ENCODE data around the gene CAMP. TPM values are rescaled to one million over a fixed set of nuclear protein-coding genes. Genes with fewer than 3 reads are reported as not detected.

Gene CAMP
- total and polyA plus RNA-seq, 2 of the 13 experiments (the other 11 are each of a cell fraction or from before 2014, with no cell fraction given): not detected

DNA sequence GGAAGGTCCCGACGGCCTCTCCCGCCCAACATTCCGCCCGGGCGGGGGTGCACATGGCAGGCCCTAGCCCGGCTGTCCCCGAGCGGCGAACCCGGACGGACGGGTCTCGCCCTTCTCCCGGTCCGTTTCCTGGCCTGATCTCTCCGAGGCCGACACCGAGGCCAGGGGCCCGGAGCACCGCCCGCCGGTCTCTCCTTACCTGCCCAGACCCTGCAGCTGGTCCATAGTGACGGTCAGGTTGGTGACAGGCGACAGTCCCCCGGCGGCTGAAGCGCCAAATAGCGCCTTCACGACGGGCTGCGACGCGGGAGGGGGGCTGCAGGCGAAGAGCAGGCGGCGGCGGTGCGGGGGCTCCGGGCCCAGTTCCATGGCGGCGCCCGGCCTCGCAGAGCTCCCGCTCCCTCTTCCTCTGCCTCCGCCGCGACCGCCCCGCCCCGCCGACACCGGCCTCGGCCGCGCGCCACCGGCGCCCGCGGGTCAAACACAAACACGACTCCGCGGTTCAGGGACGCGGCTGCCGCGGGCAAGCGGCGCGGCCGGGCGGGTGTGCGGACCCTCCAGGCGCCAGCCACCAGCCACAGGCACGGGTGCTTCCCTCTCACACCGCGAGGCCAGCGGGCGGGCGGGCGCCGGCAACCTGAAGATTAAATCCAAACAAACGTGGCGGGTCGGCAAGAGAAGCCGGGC lies 35.6 kb upstream of the CAMP start (continued):
- no peak; the same call in 1 of the 2 replicates for TF ChIP-seq ZNF784 (CRISPR knock-in tag; IDR thresholded peaks at IDR 0.05; ENCODE audit: borderline replicate concordance)
- TF ChIP-seq ZSCAN22 (CRISPR knock-in tag; IDR thresholded peaks at IDR 0.05): no peak
- no peak for TF ChIP-seq ZNF841 (CRISPR knock-in tag; IDR thresholded peaks at IDR 0.05; ENCODE audit: borderline replicate concordance)
- TF ChIP-seq SRSF4 (IDR thresholded peaks at IDR 0.05; ENCODE audit: low read depth, low read length, poor library complexity, severe bottlenecking): no peak
- no peak for TF ChIP-seq ZC3H4 (CRISPR knock-in tag; IDR thresholded peaks at IDR 0.05; ENCODE audit: borderline replicate concordance)
- TF ChIP-seq ZNF263 (CRISPR knock-in tag; IDR thresholded peaks at IDR 0.05): no peak
- TF ChIP-seq RBM22 (optimal IDR thresholded peaks at IDR 0.05; ENCODE audit: low read length): no peak
- TF ChIP-seq BCL6 (CRISPR knock-in tag; IDR thresholded peaks at IDR 0.05): no peak
- TF ChIP-seq ZNF431 (CRISPR knock-in tag; IDR thresholded peaks at IDR 0.05; ENCODE audit: borderline replicate concordance, low read depth): no peak
- no peak for TF ChIP-seq NCOR1 (IDR thresholded peaks at IDR 0.05; ENCODE audit: borderline replicate concordance, low read length)
- no peak for TF ChIP-seq POLR2AphosphoS5 (IDR thresholded peaks at IDR 0.05; ENCODE audit: low read depth, low read length)
- TF ChIP-seq GABPA (IDR thresholded peaks at IDR 0.05; ENCODE audit: low read depth, low read length): no peak
- TF ChIP-seq GABPA (CRISPR knock-in tag; IDR thresholded peaks at IDR 0.05; ENCODE audit: low read depth): no peak
- TF ChIP-seq ZBTB8A (CRISPR knock-in tag; IDR thresholded peaks at IDR 0.05; ENCODE audit: borderline replicate concordance, low read depth): no peak
- no peak for TF ChIP-seq ZEB1 (IDR thresholded peaks at IDR 0.05; ENCODE audit: insufficient replicate concordance, low read depth)
- no peak for TF ChIP-seq ZNF780A (CRISPR knock-in tag; IDR thresholded peaks at IDR 0.05)
- no peak for TF ChIP-seq THAP8 (CRISPR knock-in tag; IDR thresholded peaks at IDR 0.05; ENCODE audit: borderline replicate concordance)
- no peak for TF ChIP-seq CBX2 (IDR thresholded peaks at IDR 0.05; ENCODE audit: low read depth, low read length)
- no peak for TF ChIP-seq CBX2 (CRISPR knock-in tag; IDR thresholded peaks at IDR 0.05; ENCODE audit: low read depth)
- TF ChIP-seq ZNF382 (CRISPR knock-in tag; IDR thresholded peaks at IDR 0.05; ENCODE audit: borderline replicate concordance): no peak
- TF ChIP-seq TP53 (CRISPR knock-in tag; conservative IDR thresholded peaks at IDR 0.05): no peak
- TF ChIP-seq ZSCAN21 (CRISPR knock-in tag; IDR thresholded peaks at IDR 0.05; ENCODE audit: borderline replicate concordance): no peak; the same call in 1 of the 2 replicates
- no peak; the same call in 1 of the 2 replicates for TF ChIP-seq ZNF772 (CRISPR knock-in tag; IDR thresholded peaks at IDR 0.05)
- TF ChIP-seq ZSCAN9 (CRISPR knock-in tag; IDR thresholded peaks at IDR 0.05; ENCODE audit: borderline replicate concordance): no peak
- TF ChIP-seq ZNF747 (CRISPR knock-in tag; IDR thresholded peaks at IDR 0.05; ENCODE audit: borderline replicate concordance): peak; percentile 55; the same call in 1 of the 2 replicates
- TF ChIP-seq ZNF850 (CRISPR knock-in tag; conservative IDR thresholded peaks at IDR 0.05): 0 out of 2 replicates have a peak, but pooled peaks have one; percentile 43
- TF ChIP-seq BRD4 (CRISPR knock-in tag; IDR thresholded peaks at IDR 0.05): no peak; the same call in 1 of the 2 replicates
- TF ChIP-seq HNRNPLL (IDR thresholded peaks at IDR 0.05; ENCODE audit: low read depth, low read length, poor library complexity, severe bottlenecking): no peak
- no peak for TF ChIP-seq PRPF4 (IDR thresholded peaks at IDR 0.05; ENCODE audit: low read depth, low read length, poor library complexity, severe bottlenecking)
- no peak for TF ChIP-seq ZMAT5 (CRISPR knock-in tag; IDR thresholded peaks at IDR 0.05; ENCODE audit: borderline replicate concordance, low read depth)
- 0 out of 2 replicates have a peak, but pooled peaks have one; percentile 23 for TF ChIP-seq ESRRA (CRISPR knock-in tag; IDR thresholded peaks at IDR 0.05; ENCODE audit: low read depth)

Measured in HepG2 (cell line).